ENCODE results near the gene PEX11G.

DNA sequence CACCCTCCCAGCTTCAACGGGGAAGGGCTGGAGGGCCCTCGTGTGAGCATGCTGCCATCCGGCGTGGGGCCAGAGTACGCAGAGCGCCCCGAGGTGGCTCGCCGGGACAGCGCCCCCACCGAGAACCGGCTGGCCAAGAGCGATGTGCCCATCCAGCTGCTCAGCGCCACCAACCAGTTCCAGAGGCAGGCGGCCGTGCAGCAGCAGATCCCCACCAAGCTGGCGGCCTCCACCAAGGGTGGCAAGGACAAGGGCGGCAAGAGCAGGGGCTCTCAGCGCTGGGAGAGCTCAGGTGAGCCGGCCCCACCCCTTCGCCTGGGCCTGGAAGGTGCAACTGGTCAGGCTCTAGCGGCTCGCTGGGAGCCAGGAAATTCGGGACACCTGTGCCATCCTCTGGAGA lies 20.0 kb downstream of the PEX11G start:
- TF ChIP-seq, protein P1, sequence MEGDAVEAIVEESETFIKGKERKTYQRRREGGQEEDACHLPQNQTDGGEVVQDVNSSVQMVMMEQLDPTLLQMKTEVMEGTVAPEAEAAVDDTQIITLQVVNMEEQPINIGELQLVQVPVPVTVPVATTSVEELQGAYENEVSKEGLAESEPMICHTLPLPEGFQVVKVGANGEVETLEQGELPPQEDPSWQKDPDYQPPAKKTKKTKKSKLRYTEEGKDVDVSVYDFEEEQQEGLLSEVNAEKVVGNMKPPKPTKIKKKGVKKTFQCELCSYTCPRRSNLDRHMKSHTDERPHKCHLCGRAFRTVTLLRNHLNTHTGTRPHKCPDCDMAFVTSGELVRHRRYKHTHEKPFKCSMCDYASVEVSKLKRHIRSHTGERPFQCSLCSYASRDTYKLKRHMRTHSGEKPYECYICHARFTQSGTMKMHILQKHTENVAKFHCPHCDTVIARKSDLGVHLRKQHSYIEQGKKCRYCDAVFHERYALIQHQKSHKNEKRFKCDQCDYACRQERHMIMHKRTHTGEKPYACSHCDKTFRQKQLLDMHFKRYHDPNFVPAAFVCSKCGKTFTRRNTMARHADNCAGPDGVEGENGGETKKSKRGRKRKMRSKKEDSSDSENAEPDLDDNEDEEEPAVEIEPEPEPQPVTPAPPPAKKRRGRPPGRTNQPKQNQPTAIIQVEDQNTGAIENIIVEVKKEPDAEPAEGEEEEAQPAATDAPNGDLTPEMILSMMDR (conservative IDR thresholded peaks at IDR 0.05; ENCODE audit: low read length): no peak
- TF ChIP-seq EZH2phosphoT487 (IDR thresholded peaks at IDR 0.05; ENCODE audit: borderline replicate concordance): no peak
